Dermis blood vessel endothelial cell (primary cell): Measurements from ENCODE around the gene UBE2N. TPM values are rescaled to one million over a fixed set of nuclear protein-coding genes. Genes with fewer than 3 reads are reported as not detected.

Experiments used
- total RNA-seq: library from RNA; depleted of rRNA; stranded (reverse); fragments of >200 nt; gene quantifications from 2 replicates; pipeline ENCODE4 v1.2.3, GENCODE V29; 2014

The UBE2N gene
- total RNA-seq, 1 donor from 2014 or later: 53.9 TPM

Other genes starting within 250 kb of the UBE2N start
- 154 and 162 TPM in 2 replicates for gene NUDT4, start 64.0 kb downstream of the UBE2N start, total RNA-seq
- gene MRPL42, start 25.6 kb upstream of the UBE2N start, total RNA-seq: 61.4 and 88.6 TPM in 2 replicates
- 83.3 and 93.6 TPM in 2 replicates for gene SOCS2, start 130.7 kb upstream of the UBE2N start, total RNA-seq
- gene CRADD, start 235.4 kb upstream of the UBE2N start, total RNA-seq: 11.9 and 14.8 TPM in 2 replicates